Measurements from ENCODE around the gene PHF3.

Gene PHF3

GRCh38 chr6:63690221-63690620 lies 54.6 kb downstream of the PHF3 start:
- Histone ChIP-seq H3K9me2 (replicated peaks; ENCODE audit: insufficient read depth, low read length) (no peaks in the 10 kb centered on the region), H3F3A (ENCODE audit: insufficient read depth) (peaks cover 12% of the 10 kb centered on the region; the same call in 1 of the 2 replicates), H3K4me2 (ENCODE audit: low read depth, low read length, poor library complexity, severe bottlenecking) (no peak overlapping the region), H2AFZ (ENCODE audit: low read depth, low read length, severe bottlenecking) (no peak overlapping the region), H3K9ac (ENCODE audit: low read length) (no peak overlapping the region), H3K79me2 (ENCODE audit: insufficient read depth, low read length) (no peaks in the 10 kb centered on the region), H4K20me1 (ENCODE audit: low read depth, low read length) (no peaks in the 10 kb centered on the region), H3K36me3 (ENCODE audit: low read length) (peaks cover 4% of the 10 kb centered on the region; the same call in 1 of the 2 replicates), H3K9me3 (ENCODE audit: insufficient read depth, low read length) (no peaks in the 10 kb centered on the region), H3K4me3 (ENCODE audit: insufficient read depth, low read length, poor library complexity, severe bottlenecking) (no peak overlapping the region), H3K27ac (ENCODE audit: low read depth, low read length) (no peak overlapping the region), H3K27me3 (ENCODE audit: low read length) (no peaks in the 10 kb centered on the region)
- no peak for TF ChIP-seq EZH2phosphoT487 (conservative IDR thresholded peaks at IDR 0.05; ENCODE audit: low read length)
- TF ChIP-seq, protein P1, sequence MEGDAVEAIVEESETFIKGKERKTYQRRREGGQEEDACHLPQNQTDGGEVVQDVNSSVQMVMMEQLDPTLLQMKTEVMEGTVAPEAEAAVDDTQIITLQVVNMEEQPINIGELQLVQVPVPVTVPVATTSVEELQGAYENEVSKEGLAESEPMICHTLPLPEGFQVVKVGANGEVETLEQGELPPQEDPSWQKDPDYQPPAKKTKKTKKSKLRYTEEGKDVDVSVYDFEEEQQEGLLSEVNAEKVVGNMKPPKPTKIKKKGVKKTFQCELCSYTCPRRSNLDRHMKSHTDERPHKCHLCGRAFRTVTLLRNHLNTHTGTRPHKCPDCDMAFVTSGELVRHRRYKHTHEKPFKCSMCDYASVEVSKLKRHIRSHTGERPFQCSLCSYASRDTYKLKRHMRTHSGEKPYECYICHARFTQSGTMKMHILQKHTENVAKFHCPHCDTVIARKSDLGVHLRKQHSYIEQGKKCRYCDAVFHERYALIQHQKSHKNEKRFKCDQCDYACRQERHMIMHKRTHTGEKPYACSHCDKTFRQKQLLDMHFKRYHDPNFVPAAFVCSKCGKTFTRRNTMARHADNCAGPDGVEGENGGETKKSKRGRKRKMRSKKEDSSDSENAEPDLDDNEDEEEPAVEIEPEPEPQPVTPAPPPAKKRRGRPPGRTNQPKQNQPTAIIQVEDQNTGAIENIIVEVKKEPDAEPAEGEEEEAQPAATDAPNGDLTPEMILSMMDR (IDR thresholded peaks at IDR 0.05; ENCODE audit: insufficient read depth, low read length, poor library complexity, severe bottlenecking), result no peak

GRCh38 chr6:63705707-63706106 lies 70.1 kb downstream of the PHF3 start:
- Histone ChIP-seq H3K9ac (ENCODE audit: low read length) (no peak overlapping the region), H3K27me3 (ENCODE audit: low read length) (no peaks in the 10 kb centered on the region), H3K79me2 (ENCODE audit: insufficient read depth, low read length) (no peaks in the 10 kb centered on the region), H3K9me2 (replicated peaks; ENCODE audit: insufficient read depth, low read length) (no peaks in the 10 kb centered on the region), H3K4me3 (ENCODE audit: insufficient read depth, low read length, poor library complexity, severe bottlenecking) (no peak overlapping the region), H3K4me2 (ENCODE audit: low read depth, low read length, poor library complexity, severe bottlenecking) (no peak overlapping the region), H4K20me1 (ENCODE audit: low read depth, low read length) (no peaks in the 10 kb centered on the region; the same call in 1 of the 2 replicates), H3K36me3 (ENCODE audit: low read length) (peaks cover 26% of the 10 kb centered on the region), H3K9me3 (ENCODE audit: insufficient read depth, low read length) (no peaks in the 10 kb centered on the region), H3K27ac (ENCODE audit: low read depth, low read length) (no peak overlapping the region), H2AFZ (ENCODE audit: low read depth, low read length, severe bottlenecking) (no peak overlapping the region), H3F3A (ENCODE audit: insufficient read depth) (no peaks in the 10 kb centered on the region)
- TF ChIP-seq, protein P1 (IDR thresholded peaks at IDR 0.05; ENCODE audit: insufficient read depth, low read length, poor library complexity, severe bottlenecking), result no peak
- no peak for TF ChIP-seq EZH2phosphoT487 (conservative IDR thresholded peaks at IDR 0.05; ENCODE audit: low read length)

DNA sequence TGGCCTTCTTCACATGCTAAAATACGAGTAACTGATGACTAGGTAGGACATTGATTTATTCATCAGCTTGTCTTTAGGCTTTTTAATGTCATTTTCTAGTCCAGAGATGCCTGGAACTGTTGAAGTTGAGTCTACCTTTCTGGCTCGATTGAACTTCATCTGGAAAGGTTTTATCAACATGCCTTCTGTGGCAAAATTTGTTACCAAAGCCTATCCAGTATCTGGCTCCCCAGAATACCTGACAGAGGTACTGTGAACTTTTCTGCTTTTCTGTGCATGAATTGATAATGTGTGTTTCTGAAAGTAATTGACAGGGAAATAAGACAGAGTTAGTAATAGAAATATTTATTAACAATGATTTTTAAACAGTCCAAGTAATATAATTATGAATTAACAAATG lies 71.0 kb downstream of the PHF3 start:
- H3K4me2 ChIP-seq (ENCODE audit: low read depth, low read length, poor library complexity, severe bottlenecking), result no peak overlapping the region
- H3K36me3 ChIP-seq (ENCODE audit: low read length), result peaks cover 26% of the 10 kb centered on the region
- no peaks in the 10 kb centered on the region for H3K9me3 ChIP-seq (ENCODE audit: insufficient read depth, low read length)
- H3K79me2 ChIP-seq (ENCODE audit: insufficient read depth, low read length), result no peaks in the 10 kb centered on the region
- no peak overlapping the region for H2AFZ ChIP-seq (ENCODE audit: low read depth, low read length, severe bottlenecking)
- H3K27ac ChIP-seq (ENCODE audit: low read depth, low read length), result no peak overlapping the region
- H3K9me2 ChIP-seq (replicated peaks; ENCODE audit: insufficient read depth, low read length), result no peaks in the 10 kb centered on the region
- no peak overlapping the region for H3K9ac ChIP-seq (ENCODE audit: low read length)
- no peaks in the 10 kb centered on the region for H3K27me3 ChIP-seq (ENCODE audit: low read length)
- no peaks in the 10 kb centered on the region for H3F3A ChIP-seq (ENCODE audit: insufficient read depth)
- H3K4me3 ChIP-seq (ENCODE audit: insufficient read depth, low read length, poor library complexity, severe bottlenecking), result no peak overlapping the region
- H4K20me1 ChIP-seq (ENCODE audit: low read depth, low read length), result no peaks in the 10 kb centered on the region; the same call in 1 of the 2 replicates
- no peak for TF ChIP-seq EZH2phosphoT487 (conservative IDR thresholded peaks at IDR 0.05; ENCODE audit: low read length)
- TF ChIP-seq, protein P1 (IDR thresholded peaks at IDR 0.05; ENCODE audit: insufficient read depth, low read length, poor library complexity, severe bottlenecking), result no peak
